Trophoblast cell (in vitro differentiated cells and primary cell): ENCODE results near the gene MCU.

ENCODE experiments used
- DNase-seq, 2 donors: peaks; one replicate each; pipeline ENCODE4 v3.0.0-alpha.2; 2016
- H2AFZ ChIP-seq: 2 replicates; pipeline ENCODE4 v1.6.1; 2013; ENCODE audit warnings: low read length, moderate library complexity, mild to moderate bottlenecking; ENCODE audit not compliant: insufficient read depth, poor library complexity
- H2AK5ac ChIP-seq: 2 replicates; pipeline ENCODE4 v1.6.1; 2013; ENCODE audit warnings: mild to moderate bottlenecking, low read length
- H2BK120ac ChIP-seq: 2 replicates; pipeline ENCODE4 v1.6.1; 2013; ENCODE audit warnings: low read length, mild to moderate bottlenecking, moderate library complexity; ENCODE audit not compliant: insufficient read depth, poor library complexity
- H2BK12ac ChIP-seq: 2 replicates; pipeline ENCODE4 v1.6.1; 2013; ENCODE audit warnings: mild to moderate bottlenecking, low read length, moderate library complexity
- H2BK5ac ChIP-seq: 2 replicates; pipeline ENCODE4 v1.6.1; 2013; ENCODE audit warnings: low read length, low read depth, moderate library complexity, mild to moderate bottlenecking; ENCODE audit not compliant: poor library complexity
- H3K14ac ChIP-seq: 2 replicates; pipeline ENCODE4 v1.6.1; 2013; ENCODE audit warnings: mild to moderate bottlenecking, low read length
- H3K18ac ChIP-seq: 2 replicates; pipeline ENCODE4 v1.6.1; 2013; ENCODE audit warnings: mild to moderate bottlenecking, low read length
- H3K23ac ChIP-seq: 2 replicates; pipeline ENCODE4 v1.6.1; 2013; ENCODE audit warnings: low read length
- H3K27ac ChIP-seq: 2 replicates; pipeline ENCODE4 v1.5.1; 2013; ENCODE audit warnings: low read depth, mild to moderate bottlenecking, inconsistent platforms, low read length, moderate library complexity
- H3K27me3 ChIP-seq: 2 replicates; pipeline ENCODE4 v1.6.1; 2013; ENCODE audit warnings: inconsistent platforms, mild to moderate bottlenecking, low read length, moderate library complexity; ENCODE audit not compliant: insufficient read depth
- H3K36me3 ChIP-seq, 2 experiments: 1 replicate in 1 of 2; 2 replicates in 1 of 2; pipeline ENCODE4 v1.6.1; 2013; ENCODE audit warnings: low read length in 2 of 2, mild to moderate bottlenecking in 2 of 2, moderate library complexity in 1 of 2; ENCODE audit not compliant: insufficient read depth in 2 of 2, control insufficient read depth in 1 of 2
- H3K4ac ChIP-seq: 2 replicates; pipeline ENCODE4 v1.6.1; 2013; ENCODE audit warnings: low read depth, mild to moderate bottlenecking, low read length, moderate library complexity
- H3K4me1 ChIP-seq, 2 experiments: 1 replicate in 1 of 2; 2 replicates in 1 of 2; pipeline ENCODE4 v1.6.1; 2013; ENCODE audit warnings: low read length in 2 of 2, mild to moderate bottlenecking in 2 of 2, moderate library complexity in 1 of 2; ENCODE audit not compliant: insufficient read depth in 2 of 2, control insufficient read depth in 1 of 2
- H3K4me2 ChIP-seq: 2 replicates; pipeline ENCODE4 v1.6.1; 2013; ENCODE audit warnings: inconsistent platforms, mild to moderate bottlenecking, low read length, moderate library complexity
- H3K4me3 ChIP-seq: 2 replicates; pipeline ENCODE4 v1.5.1; 2013; ENCODE audit warnings: mild to moderate bottlenecking, low read depth, low read length, inconsistent platforms
- H3K79me1 ChIP-seq: one replicate; pipeline ENCODE4 v1.6.1; 2013; ENCODE audit warnings: low read length
- H3K79me2 ChIP-seq: 2 replicates; pipeline ENCODE4 v1.6.1; 2013; ENCODE audit warnings: low read length, mild to moderate bottlenecking; ENCODE audit not compliant: control insufficient read depth, insufficient read depth, poor library complexity
- H3K9ac ChIP-seq: 2 replicates; pipeline ENCODE4 v1.6.1; 2013; ENCODE audit warnings: mild to moderate bottlenecking, low read length
- H3K9me3 ChIP-seq: 2 replicates; pipeline ENCODE4 v1.6.1; 2013; ENCODE audit warnings: low read depth, mild to moderate bottlenecking, control low read depth, inconsistent platforms, low read length; ENCODE audit not compliant: insufficient read depth
- H4K12ac ChIP-seq: 2 replicates; pipeline ENCODE4 v1.6.1; 2013; ENCODE audit warnings: low read depth, mild to moderate bottlenecking, low read length, moderate library complexity
- H4K8ac ChIP-seq: 2 replicates; pipeline ENCODE4 v1.6.1; 2013; ENCODE audit warnings: low read depth, mild to moderate bottlenecking, low read length, moderate library complexity
- H4K91ac ChIP-seq: one replicate; pipeline ENCODE4 v1.6.1; 2013; ENCODE audit warnings: low read depth, mild to moderate bottlenecking, low read length, moderate library complexity
- WGBS: extraction: QIAGEN DNeasy Blood & Tissue Kit; methylation state at CpG from one replicate; pipeline ENCODE4 v1.1.7; 2013; ENCODE audit warnings: missing lambda C conversion rate; ENCODE audit not compliant: insufficient read length, insufficient coverage; ENCODE audit errors: extremely low coverage; 5-methylcytosine and 5-hydroxymethylcytosine counted together

Gene MCU

GRCh38 chr10:72812415-72812752 lies 120.4 kb downstream of the MCU start:
- H3K79me1 ChIP-seq: no peaks in the 10 kb centered on the region
- H4K12ac ChIP-seq: no peak overlapping the region
- H3K27ac ChIP-seq: no peak overlapping the region

GRCh38 chr10:72812753-72813430 lies 120.9 kb downstream of the MCU start:
- Histone ChIP-seq H4K12ac (no peak overlapping the region), H3K4me3 (no peak overlapping the region), H3K27me3 (no peaks in the 10 kb centered on the region), H3K9me3 (no peaks in the 10 kb centered on the region), H3K23ac (no peak overlapping the region), H3K79me2 (no peaks in the 10 kb centered on the region), H2BK120ac (no peak overlapping the region), H3K9ac (no peak overlapping the region), H3K4me1 (peaks cover 3% of the 10 kb centered on the region in 2 experiments), H3K27ac (no peak overlapping the region), H3K4me2 (no peak overlapping the region), H4K8ac (no peak overlapping the region), H3K36me3 (no peaks in the 10 kb centered on the region), H2AK5ac (no peak overlapping the region), H2BK5ac (no peak overlapping the region), H3K18ac (no peak overlapping the region), H3K79me1 (no peaks in the 10 kb centered on the region), H2AFZ (no peak overlapping the region), H2BK12ac (no peak overlapping the region), H4K91ac (no peak overlapping the region), H3K4ac (no peak overlapping the region), H3K14ac (no peak overlapping the region)
- DNase-seq: peak; percentile 77 to 93
- WGBS: no CpG with 5 or more reads among the region's 4 CpGs

More at GRCh38 chr10:72812415-72812752, 120.4 kb downstream of the MCU start:
- Histone ChIP-seq H2BK120ac (no peak overlapping the region), H2BK5ac (no peak overlapping the region), H3K4me3 (no peak overlapping the region), H3K79me2 (no peaks in the 10 kb centered on the region), H4K91ac (no peak overlapping the region), H3K23ac (no peak overlapping the region), H4K8ac (no peak overlapping the region), H3K4me1 (peaks cover 3% of the 10 kb centered on the region in 2 experiments), H2AFZ (no peak overlapping the region), H3K9me3 (no peaks in the 10 kb centered on the region), H3K36me3 (no peaks in the 10 kb centered on the region), H3K4ac (no peak overlapping the region), H3K18ac (no peak overlapping the region), H3K27me3 (no peaks in the 10 kb centered on the region), H2AK5ac (no peak overlapping the region), H3K9ac (no peak overlapping the region), H2BK12ac (no peak overlapping the region), H3K4me2 (no peak overlapping the region), H3K14ac (no peak overlapping the region)
- WGBS: no CpG with 5 or more reads among the region's 1 CpG
- DNase-seq: no peak

GRCh38 chr10:72814099-72814790 lies 122.3 kb downstream of the MCU start:
- Histone ChIP-seq H3K9ac (no peak overlapping the region), H2AFZ (no peak overlapping the region), H3K27ac (no peak overlapping the region), H2AK5ac (no peak overlapping the region), H3K9me3 (no peaks in the 10 kb centered on the region), H3K4me3 (no peak overlapping the region), H4K91ac (no peak overlapping the region), H3K23ac (no peak overlapping the region), H3K4ac (no peak overlapping the region), H4K8ac (no peak overlapping the region), H2BK120ac (no peak overlapping the region), H3K27me3 (no peaks in the 10 kb centered on the region), H3K79me1 (no peaks in the 10 kb centered on the region), H3K18ac (no peak overlapping the region), H3K79me2 (no peaks in the 10 kb centered on the region), H4K12ac (no peak overlapping the region), H3K4me2 (no peak overlapping the region), H3K36me3 (no peaks in the 10 kb centered on the region), H2BK5ac (no peak overlapping the region), H3K14ac (no peak overlapping the region), H3K4me1 (peaks cover 3% of the 10 kb centered on the region in 2 experiments), H2BK12ac (no peak overlapping the region)
- WGBS: no CpG with 5 or more reads among the region's 2 CpGs
- no peak for DNase-seq

GRCh38 chr10:72816565-72816964 lies 124.6 kb downstream of the MCU start:
- H3K4me2 ChIP-seq: no peak overlapping the region

More at GRCh38 chr10:72816565-72816964, 124.6 kb downstream of the MCU start:
- Histone ChIP-seq H2BK12ac (no peak overlapping the region), H3K27ac (no peak overlapping the region), H4K91ac (no peak overlapping the region), H3K23ac (no peak overlapping the region), H2AK5ac (no peak overlapping the region), H3K18ac (no peak overlapping the region), H3K36me3 (no peaks in the 10 kb centered on the region), H2BK5ac (no peak overlapping the region), H3K79me2 (no peaks in the 10 kb centered on the region), H3K4ac (no peak overlapping the region), H2AFZ (no peak overlapping the region), H3K9ac (no peak overlapping the region), H3K27me3 (no peaks in the 10 kb centered on the region), H3K4me3 (no peak overlapping the region), H4K12ac (no peak overlapping the region), H3K79me1 (no peaks in the 10 kb centered on the region), H3K14ac (no peak overlapping the region), H2BK120ac (no peak overlapping the region), H3K4me1 (peaks cover 3% of the 10 kb centered on the region in 2 experiments), H3K9me3 (no peaks in the 10 kb centered on the region), H4K8ac (no peak overlapping the region)
- DNase-seq: no peak
- WGBS: no CpG with 5 or more reads among the region's 1 CpG
